Measurements from ENCODE around the gene HSH2D.
A peak's percentile ranks its signal among the peaks of the same experiment; 100 is the strongest.
"Not testable (repeated sequence)": the region's sequence is repeated elsewhere in the genome, so short reads cannot be mapped to it uniquely, and the experiment has no call there.

Gene HSH2D

GRCh38 chr19:16157601-16158000 lies 14.1 kb downstream of the HSH2D start:
- no peak for DNase-seq (ENCODE audit: low spot score)

- DNase-seq (ENCODE audit: low spot score): no peak
Measured at GRCh38 chr19:16159655-16160054, 16.2 kb downstream of the HSH2D start.

- no peak for DNase-seq (ENCODE audit: low spot score)
Measured at GRCh38 chr19:16160445-16160942, 17.0 kb downstream of the HSH2D start.

- no peak for DNase-seq (ENCODE audit: low spot score)
Measured at GRCh38 chr19:16160943-16161560, 17.6 kb downstream of the HSH2D start.

GRCh38 chr19:16161840-16162239 lies 18.4 kb downstream of the HSH2D start:
- no peak for DNase-seq (ENCODE audit: low spot score)

- no peak for DNase-seq (ENCODE audit: low spot score)
Measured at GRCh38 chr19:16164222-16164890, 20.9 kb downstream of the HSH2D start.

- DNase-seq (ENCODE audit: low spot score): no peak
Measured at GRCh38 chr19:16166417-16166816, 22.9 kb downstream of the HSH2D start.

GRCh38 chr19:16167055-16167454 lies 23.6 kb downstream of the HSH2D start:
- DNase-seq (ENCODE audit: low spot score): no peak

- no peak for DNase-seq (ENCODE audit: low spot score)
Measured at GRCh38 chr19:16168465-16169081, 25.1 kb downstream of the HSH2D start.

- DNase-seq (ENCODE audit: low spot score): no peak
Measured at GRCh38 chr19:16170134-16170533, 26.6 kb downstream of the HSH2D start.

GRCh38 chr19:16175954-16176353 lies 32.5 kb downstream of the HSH2D start:
- no peak for DNase-seq (ENCODE audit: low spot score)

GRCh38 chr19:16178866-16179265 lies 35.4 kb downstream of the HSH2D start:
- DNase-seq (ENCODE audit: low spot score): not testable (repeated sequence)

GRCh38 chr19:16180611-16181010 lies 37.1 kb downstream of the HSH2D start:
- no peak for DNase-seq (ENCODE audit: low spot score)

GRCh38 chr19:16184665-16185122 lies 41.2 kb downstream of the HSH2D start:
- no peak for DNase-seq (ENCODE audit: low spot score)

- DNase-seq (ENCODE audit: low spot score): peak; percentile 100
Measured at GRCh38 chr19:16185123-16185767, 41.8 kb downstream of the HSH2D start, which contains the start of gene FAM32A. Gene FAM32A (plus strand): TSS chr19:16185410. CDS start chr19:16185443, 33 bp downstream.

- no peak for DNase-seq (ENCODE audit: low spot score)
Measured at GRCh38 chr19:16185768-16186123, 42.3 kb downstream of the HSH2D start.

GRCh38 chr19:16188521-16188920 lies 45.0 kb downstream of the HSH2D start:
- DNase-seq (ENCODE audit: low spot score): no peak

- no peak for DNase-seq (ENCODE audit: low spot score)
Measured at GRCh38 chr19:16190198-16190597, 46.7 kb downstream of the HSH2D start.

- DNase-seq (ENCODE audit: low spot score): no peak
Measured at GRCh38 chr19:16190736-16191135, 47.3 kb downstream of the HSH2D start.

- no peak for DNase-seq (ENCODE audit: low spot score)
Measured at GRCh38 chr19:16191216-16191908, 47.9 kb downstream of the HSH2D start.

GRCh38 chr19:16193466-16193865 lies 50.0 kb downstream of the HSH2D start:
- DNase-seq (ENCODE audit: low spot score): no peak

GRCh38 chr19:16197188-16197621 lies 53.7 kb downstream of the HSH2D start:
- no peak for DNase-seq (ENCODE audit: low spot score)

All from left forelimb (tissue), 1 donor.